HG03442 (cell line): ENCODE data around the gene FAF1.

Experiments used
- ATAC-seq: cut with Tn5 transposase; IDR thresholded peaks from one replicate; pipeline ENCODE4 v1.9.1; 2021; ENCODE audit warnings: mild to moderate bottlenecking, moderate library complexity; ENCODE audit not compliant: unreplicated experiment

The FAF1 gene

GRCh38 chr1:50651476-50652263 lies 308.4 kb downstream of the FAF1 start:
- no peak for ATAC-seq

- no peak for ATAC-seq
Observed at GRCh38 chr1:50646526-50646925, 313.5 kb downstream of the FAF1 start.

- ATAC-seq, result no peak
Observed at GRCh38 chr1:50645139-50645538, 314.9 kb downstream of the FAF1 start.

GRCh38 chr1:50644447-50645105 lies 315.5 kb downstream of the FAF1 start:
- no peak for ATAC-seq

GRCh38 chr1:50637460-50637859 lies 322.6 kb downstream of the FAF1 start:
- no peak for ATAC-seq

- ATAC-seq, result no peak
Observed at GRCh38 chr1:50634251-50634650, 325.8 kb downstream of the FAF1 start.

- no peak for ATAC-seq
Observed at GRCh38 chr1:50633465-50633864, 326.6 kb downstream of the FAF1 start.

- no peak for ATAC-seq
Observed at GRCh38 chr1:50631161-50631560, 328.9 kb downstream of the FAF1 start.

GRCh38 chr1:50622259-50622658 lies 337.8 kb downstream of the FAF1 start:
- no peak for ATAC-seq

- no peak for ATAC-seq
Observed at GRCh38 chr1:50620680-50621329, 339.3 kb downstream of the FAF1 start.

- ATAC-seq, result no peak
Observed at GRCh38 chr1:50615036-50615750, 344.9 kb downstream of the FAF1 start.

- ATAC-seq, result no peak
Observed at GRCh38 chr1:50611675-50612074, 348.4 kb downstream of the FAF1 start.

GRCh38 chr1:50610563-50610962 lies 349.5 kb downstream of the FAF1 start:
- ATAC-seq, result peak; percentile 76

GRCh38 chr1:50609508-50609907 lies 350.6 kb downstream of the FAF1 start:
- no peak for ATAC-seq

GRCh38 chr1:50605186-50605875 lies 354.7 kb downstream of the FAF1 start:
- no peak for ATAC-seq

GRCh38 chr1:50604580-50604979 lies 355.5 kb downstream of the FAF1 start:
- ATAC-seq, result no peak

GRCh38 chr1:50603274-50604271 lies 356.5 kb downstream of the FAF1 start:
- ATAC-seq, result peak; percentile 76

GRCh38 chr1:50599546-50599945 lies 360.5 kb downstream of the FAF1 start:
- ATAC-seq, result no peak

- no peak for ATAC-seq
Observed at GRCh38 chr1:50595874-50596273, 364.2 kb downstream of the FAF1 start.

GRCh38 chr1:50593515-50593914 lies 366.6 kb downstream of the FAF1 start:
- ATAC-seq, result no peak
